Hippocampal formation (tissue), 2 donors: ENCODE data around the gene CACNA2D1.
A peak's percentile ranks its signal among the peaks of the same experiment; 100 is the strongest.

Experiments used
- DNase-seq, 2 donors: peaks; one replicate each; lab custom pipeline; 2025; lab: John Stamatoyannopoulos, UW

Gene CACNA2D1

DNA sequence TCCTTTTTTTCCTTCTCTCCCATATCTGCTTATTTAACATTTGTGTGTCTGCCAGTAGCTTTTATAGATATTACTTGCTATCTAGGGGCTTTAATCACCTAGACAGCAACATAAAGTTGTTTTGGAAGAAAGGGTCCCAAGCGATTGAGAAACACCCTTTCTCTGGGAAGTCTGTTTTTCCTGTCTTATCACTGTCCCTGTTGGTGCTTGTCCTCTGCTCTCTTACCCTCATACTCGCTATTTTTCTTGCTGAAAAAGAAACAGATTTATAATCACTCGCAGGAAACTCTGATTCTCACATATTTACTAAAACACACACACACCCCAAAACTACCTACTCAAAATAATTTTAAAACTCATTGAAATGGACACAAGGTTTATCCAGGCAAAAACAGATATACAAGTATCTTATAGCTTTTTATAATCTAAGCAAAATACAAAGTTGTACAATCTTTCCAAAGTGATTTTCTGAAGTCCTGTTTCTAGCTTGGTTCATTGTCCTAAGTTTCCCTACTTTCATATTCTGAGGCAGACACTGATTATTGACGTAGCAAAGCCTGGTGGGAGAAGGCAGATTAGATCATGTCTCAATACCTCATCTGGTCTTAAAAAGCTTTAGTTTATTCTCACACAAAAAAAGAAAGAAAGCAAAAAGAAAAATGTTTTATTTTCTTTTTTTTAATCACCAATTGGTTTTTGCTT is 157.3 kb downstream of the CACNA2D1 start:
- no peak for DNase-seq

DNA sequence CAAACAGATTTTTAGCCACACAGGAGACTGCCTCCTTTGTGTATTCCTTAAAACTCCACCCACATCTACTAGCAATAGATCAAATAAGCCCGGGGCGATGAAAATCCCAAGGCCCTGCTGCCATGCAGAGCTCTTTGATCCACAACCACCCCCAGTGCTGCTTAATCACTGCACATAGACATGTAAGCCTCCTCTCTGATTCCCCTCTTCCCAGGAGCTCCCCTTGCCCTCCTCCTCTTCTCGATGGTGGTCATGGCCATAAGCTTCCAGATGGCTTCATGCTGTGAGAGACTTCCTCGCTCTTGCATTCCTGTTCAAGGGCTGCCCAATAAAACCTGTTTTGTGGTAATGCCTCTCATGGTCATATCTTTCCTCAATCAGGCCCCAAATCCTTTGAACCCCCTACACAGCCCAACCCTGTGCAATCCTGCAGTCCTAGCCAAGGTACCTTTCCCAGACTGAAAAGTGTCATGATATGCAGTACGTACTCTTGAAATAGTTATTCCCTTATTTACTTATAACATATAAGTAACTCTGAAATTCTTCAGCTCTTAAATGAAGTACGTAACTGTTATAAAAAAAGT is 158.5 kb downstream of the CACNA2D1 start:
- no peak for DNase-seq

DNA sequence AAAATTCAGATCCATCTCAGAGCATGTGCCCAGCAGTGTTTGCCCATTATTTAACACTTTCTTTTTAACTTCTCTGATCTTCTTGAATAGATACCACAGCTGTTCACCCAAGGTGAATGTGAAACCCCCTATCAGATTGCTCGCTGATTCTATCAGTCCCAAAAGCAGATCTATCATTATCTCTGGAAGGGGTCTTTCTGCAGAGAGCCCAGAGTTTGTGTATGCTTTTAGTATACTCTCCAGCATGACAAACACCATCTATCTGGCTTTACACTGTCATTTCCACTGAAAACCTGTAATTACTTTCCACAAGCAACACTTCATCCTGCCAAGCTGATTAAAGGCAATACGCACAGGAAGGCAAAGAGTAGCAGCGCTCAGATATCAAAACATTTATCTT is 168.2 kb downstream of the CACNA2D1 start:
- DNase-seq = no peak

DNA sequence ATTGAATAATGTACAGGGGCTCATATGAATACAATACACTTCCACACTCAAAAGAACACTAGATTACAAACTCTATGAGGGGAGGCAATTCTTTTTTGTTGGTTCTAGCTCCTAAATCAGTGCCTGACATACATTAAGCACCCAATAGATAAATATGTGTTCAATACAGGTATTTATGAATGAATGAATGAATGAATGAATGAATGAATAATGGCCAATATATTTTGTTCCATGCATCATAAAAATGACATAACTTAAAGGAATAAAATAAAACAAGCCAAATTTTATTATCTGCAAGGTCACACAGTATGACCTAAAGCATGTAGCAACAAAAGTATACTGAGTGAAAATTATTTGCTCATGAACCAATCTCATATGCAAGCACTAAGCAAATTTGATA is 168.9 kb downstream of the CACNA2D1 start:
- DNase-seq = no peak

DNA sequence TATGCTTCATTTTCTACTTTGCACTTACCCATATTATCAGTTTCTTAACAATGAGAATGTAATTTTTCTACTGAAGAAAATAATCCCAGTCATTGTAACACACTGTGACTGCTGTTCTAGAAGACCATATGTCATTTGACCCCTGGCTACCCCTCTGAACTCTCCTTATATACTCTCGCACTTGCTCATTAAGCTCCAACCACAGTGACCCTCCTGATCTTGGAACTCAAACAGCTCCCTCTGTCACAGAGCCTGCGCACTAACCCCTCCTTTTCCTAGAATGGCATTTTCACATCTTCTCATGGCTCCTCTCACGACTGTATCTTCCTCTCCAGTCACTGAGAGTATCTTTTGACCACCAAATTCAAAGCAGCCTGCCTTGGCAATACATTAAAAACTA is 169.7 kb downstream of the CACNA2D1 start:
- no peak for DNase-seq

DNA sequence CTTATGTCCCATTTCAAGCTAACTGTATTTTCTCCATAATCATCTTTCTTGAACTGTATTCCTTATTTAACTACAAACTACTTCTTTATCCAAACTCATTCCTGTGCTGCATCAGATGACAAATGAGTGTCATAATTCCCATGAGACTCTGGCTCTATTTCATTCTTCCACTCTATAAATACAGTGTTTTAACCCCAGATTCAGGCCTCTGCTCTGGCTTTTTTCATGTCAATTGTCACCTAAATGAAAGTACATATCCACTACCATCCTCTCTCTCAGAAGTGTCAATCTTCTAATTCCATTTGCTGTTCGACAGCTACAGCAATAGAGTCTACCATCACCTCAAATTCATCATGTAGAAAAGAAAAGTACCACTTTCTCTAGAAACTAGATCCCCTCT is 172.7 kb downstream of the CACNA2D1 start:
- DNase-seq = no peak

DNA sequence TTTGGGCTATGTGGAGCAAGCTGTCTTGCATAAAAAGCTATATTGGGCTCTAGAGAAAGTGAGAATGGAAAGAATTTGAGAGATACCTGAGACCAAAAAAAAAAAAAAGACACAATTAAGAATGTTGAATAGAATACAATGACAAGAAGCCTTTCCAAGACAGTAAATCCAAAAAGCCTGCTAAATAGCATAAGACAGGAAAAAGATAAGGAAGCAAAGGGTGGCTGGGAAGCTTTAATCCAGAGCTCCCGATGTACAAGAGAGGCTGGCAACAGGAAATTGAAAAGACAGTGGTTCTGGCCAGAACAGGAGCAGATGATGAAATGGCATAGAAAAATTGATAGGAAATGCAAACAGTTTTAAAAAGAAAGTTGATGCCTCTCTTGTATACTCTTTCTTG is 174.9 kb downstream of the CACNA2D1 start:
- DNase-seq = no peak

DNA sequence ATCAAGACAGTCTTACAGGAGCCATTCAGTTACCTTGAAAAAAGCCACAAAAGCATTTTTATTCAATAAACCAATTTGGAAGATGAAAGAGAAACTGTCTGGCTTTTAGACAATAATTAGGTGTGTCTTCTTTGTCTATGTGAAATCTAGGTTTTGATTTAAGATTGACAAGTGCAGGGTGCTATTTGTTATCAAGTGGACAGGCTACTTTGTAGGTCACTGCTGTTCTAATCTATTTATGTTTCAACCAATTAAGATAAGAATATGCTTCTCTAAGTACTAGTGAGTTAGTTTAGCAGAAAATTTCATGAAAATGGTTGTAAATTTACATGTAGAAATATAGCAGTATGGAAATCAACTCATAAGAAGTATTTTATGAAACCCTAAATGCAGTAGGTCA is 177.5 kb downstream of the CACNA2D1 start:
- DNase-seq = no peak

DNA sequence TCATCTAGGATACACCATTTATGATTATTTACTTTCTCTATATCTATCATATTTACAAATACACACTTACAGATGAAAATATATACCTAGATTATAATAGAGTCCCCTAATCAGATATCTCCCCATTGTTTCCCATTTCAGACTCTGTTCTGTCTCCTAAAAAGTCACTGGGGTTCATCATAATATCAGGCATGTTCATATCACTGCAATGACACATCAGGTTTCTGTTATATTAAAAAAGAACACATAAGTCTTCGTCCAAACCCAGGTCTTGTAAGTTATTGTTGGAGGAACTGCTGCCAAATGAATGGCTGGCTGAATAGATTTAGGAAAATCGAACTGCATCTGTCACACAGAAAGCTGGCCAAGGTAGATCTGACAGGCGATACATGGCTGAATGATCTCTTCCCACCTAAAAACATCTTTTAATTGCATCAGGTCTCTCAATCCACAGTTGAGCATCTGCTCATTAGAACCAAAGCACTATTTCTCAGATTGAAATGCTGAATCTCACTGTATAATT is 178.7 kb downstream of the CACNA2D1 start:
- peak in 1 of 2 donors; percentile 27 for DNase-seq

DNA sequence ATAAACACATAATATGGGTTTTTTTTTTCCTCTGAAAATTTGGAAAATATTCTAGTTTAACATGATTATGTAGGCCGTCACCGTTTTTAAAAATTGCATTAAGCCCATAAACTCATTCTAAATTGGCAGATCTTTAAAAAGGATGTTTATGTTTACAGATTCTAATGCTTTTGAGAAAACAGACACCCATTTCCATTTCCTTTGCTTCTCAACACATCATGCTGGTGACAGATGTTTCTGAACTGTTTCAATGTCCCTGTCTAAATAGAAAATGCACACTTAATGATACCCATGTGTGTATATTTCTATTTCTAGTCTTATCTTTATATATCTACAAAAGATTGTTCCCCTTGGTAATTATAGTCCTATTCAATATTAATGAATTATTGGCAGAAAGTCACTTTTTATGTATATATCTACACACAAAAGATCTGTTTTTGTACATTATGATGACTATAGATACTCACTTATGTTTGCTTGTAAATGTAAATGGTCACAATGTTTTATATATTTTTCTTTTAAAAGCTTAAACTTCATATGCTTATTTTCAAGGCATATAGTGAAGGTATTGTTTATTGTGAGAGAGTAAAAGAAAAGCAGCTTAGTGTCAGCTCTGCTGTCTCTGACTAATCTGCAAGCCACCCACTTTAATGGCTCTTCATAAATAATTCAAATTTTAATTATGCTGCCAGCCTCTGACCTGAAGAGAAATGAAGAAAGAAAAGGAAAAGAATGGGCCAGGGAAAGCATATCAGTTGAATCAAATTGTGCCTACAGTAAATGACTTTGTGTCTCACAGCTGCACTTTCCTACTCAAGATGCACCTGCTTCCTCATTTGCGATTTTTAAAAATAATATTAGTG is 179.4 kb downstream of the CACNA2D1 start:
- DNase-seq = no peak

DNA sequence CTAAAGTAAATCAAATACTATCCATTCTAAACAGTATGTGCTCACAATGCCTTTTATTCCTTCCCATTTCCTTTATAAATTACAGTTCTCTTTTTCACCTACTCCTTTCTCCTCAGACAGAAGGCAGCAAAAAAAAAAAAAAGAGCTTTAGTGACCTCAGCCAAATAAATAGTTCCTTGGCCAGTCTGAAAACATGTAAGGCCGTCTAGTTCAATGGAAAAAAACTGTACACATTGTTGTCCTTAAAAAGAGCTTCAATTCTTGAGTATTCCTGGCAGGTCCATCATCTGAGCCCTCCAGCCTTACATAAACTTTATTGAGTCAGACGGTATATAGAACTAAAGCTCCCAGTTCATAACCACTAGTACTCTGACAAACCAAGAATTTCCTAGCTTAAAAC is 185.4 kb downstream of the CACNA2D1 start:
- DNase-seq = no peak

DNA sequence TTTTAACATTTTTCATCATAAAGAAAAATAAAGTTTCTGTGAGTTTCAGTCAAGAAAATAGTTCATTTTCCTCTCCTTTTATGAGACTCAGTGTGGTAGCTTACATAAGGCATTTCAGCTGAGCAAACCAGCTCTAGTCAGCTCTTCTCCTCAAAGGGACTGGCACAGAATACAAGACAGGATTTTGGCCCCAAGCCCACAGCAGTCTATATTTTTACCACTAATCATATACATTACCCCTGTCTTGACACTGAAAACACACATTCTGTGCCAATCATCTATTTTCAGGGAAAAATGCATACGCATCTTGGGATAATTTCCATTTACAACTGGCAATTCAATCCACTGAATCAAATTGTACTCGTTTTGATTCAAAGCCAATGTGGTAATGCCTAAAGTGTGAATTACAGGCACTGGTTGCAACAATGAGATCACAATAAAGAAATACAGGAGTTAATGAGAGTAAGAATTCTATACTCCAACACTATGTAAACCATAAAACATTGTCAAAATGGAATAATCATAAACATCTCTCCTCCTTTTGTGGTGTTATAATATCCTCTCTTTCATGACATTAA is 186.4 kb downstream of the CACNA2D1 start:
- DNase-seq = peak; percentile 12 to 37

DNA sequence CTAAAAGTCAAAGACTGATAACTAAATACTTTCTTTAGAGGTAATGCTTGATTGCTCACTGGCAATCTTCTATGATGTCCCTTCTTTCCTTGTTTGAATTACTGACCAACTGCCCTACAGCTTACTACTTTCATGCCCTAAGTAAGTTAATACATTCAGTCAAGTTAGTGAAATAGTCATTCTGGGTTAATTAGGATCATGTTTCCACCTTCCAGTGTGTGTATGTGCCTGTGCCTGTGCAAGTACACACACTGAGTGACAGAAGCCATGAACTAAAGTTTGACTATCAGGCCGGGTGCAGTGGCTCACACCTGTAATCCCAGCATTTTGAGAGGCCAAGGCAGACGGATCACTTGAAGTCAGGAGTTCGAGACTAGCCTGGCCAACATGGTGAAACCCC is 187.9 kb downstream of the CACNA2D1 start:
- no peak for DNase-seq

DNA sequence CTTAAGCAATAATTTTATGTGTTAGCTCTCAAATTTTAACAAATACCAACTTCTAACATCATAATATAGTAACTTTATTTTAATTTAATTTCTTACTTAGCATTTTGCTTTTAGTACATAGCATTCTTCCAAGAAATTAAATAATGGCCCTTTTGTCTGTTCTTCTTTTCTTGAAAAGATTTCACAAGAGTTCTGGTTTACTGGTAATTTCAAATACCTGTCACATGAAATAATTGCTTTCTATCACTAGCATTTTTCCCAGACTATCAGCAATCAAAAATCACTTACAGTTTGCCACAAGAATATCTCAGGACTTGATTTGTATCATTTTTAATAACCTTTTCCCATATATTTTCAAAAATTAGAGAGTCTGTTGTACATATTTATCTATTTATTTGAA is 193.0 kb downstream of the CACNA2D1 start:
- no peak for DNase-seq

DNA sequence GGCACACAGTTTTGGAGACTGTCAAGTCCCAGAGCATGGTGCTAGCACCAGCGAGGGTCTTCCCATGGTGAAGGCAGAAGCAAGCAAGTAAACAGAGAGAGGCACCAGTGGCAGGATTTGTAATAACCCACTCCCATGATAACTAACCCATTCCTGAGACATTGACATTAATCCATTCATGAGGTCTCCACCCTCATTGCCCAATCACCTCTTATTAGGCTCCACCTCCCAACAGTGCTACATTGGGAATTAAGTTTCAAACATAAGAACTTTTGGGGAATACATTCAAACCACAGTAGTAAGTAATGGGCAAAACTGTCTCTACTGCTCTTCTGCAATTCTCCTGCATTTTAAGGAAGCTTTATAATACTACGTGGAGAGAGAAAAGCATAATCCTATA is 193.6 kb downstream of the CACNA2D1 start:
- no peak for DNase-seq

DNA sequence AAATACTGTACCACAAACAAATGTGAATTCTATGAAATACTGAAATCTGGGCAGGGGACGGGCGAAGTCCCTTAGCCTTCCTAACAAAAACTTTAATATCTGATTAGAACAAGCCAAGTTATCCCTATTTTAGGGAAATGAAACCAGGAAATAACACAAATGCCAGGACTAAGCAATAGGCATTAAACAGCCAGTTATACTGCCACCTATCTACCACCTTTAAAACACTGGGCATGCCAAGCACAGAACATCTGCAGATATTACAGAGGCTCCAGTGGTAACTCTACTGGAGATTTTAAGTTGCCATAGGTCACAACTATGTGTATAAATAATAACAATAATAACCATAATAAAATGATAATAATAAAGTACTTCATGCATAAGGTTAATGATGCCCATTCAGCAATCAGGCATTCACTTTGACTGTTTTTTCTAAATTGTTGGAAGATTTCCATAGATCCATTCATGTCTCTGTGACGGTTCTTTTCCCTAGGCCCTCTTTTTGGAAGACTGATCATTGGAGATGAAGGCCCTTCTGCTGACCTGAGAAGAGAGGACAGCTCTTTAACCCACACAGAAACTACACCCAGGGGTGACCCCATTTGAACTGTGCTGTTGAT is 195.7 kb downstream of the CACNA2D1 start:
- DNase-seq = peak in 1 of 2 donors; percentile 36

DNA sequence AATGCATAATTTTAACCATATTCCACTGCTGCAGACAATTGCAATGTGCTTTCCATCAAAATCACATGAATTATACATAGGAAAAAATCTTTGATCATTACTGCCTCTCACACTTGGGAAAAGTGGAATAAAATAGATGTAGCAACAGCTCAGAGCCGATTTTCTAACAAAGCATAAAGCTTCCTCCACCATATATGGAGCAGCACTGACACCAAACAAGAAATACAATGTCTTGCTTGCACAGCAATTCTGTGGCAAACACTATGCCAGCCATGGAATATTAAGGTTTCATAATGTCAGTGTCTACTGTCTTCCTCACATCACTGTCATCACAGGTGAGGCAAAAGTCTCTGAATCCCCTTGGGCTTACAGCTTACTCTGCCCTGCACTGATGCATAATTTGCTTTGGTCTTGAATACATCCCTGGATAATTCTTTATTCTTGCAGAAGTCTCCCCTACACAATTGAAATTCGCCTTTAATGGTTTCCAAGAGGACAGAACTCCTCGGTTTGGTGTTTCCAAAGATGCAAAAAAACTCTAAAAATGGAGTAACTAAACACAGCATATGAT is 198.5 kb downstream of the CACNA2D1 start:
- DNase-seq = no peak

DNA sequence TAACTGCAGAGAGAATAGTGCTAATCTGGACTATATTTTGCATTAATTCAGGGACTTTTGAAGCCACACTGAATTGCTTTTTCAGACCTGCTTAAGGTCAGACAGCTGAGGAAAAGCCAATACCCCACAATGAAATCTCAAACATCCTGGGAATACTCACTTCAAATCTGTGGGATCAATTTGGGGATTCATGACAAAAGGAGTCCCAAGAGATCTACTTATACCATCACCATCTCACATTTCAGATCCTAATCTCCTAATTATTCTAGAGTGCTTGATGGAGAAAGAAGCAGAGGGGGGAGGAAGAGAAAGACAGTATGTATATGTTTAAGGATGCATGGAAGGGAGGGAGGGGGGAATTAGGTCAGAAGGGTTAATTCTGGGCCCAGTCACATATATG is 202.2 kb downstream of the CACNA2D1 start:
- DNase-seq = no peak

DNA sequence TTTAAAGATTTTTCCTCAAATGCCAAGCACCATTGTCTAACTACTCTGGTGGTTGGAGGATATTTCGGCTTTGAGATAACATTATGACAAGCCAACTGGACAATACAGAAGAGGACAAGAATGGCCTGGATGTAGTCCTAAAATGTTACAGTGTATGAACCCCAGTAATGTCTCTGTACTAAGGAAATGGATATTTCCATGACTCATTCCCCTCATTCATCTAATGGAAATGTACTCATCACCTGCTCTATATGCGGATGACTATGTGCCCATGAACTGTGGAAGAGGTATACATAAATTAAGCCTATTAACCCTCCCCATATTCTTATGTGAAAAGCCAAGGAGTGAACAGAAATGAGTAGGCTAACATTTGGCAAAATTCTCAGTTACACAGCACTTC is 207.9 kb downstream of the CACNA2D1 start:
- DNase-seq = no peak

DNA sequence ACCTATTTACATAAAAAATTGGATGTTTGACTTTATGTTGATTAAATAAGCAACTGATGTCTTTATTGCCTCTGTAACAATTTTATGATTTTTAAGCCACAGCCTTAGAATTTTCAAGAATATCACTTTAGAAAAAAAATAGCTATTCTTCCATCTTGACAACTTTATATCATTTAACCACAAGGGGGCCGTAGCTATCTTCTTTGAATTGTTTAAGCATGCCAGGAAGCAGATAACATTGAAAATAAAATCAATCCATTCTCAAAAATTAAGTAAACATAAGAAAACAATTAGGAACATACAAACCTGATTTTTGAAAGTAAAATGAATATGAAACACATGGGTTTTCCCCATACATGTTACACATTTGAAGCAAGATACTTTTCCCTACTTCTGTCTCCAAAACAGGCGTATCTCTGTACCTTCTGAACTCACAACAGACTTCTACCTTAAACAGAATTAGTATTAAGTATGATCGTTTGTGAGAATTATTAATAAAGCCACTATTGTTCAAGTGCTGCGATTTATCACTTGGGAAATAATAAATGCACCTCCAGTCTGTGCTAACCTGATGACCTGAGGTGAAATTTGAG is 209.0 kb downstream of the CACNA2D1 start:
- peak in 1 of 2 donors; percentile 85 for DNase-seq
